PFSK-1 (cell line): Measurements from ENCODE around the gene THEMIS.

ENCODE experiments used
- FOXP2 ChIP-seq: optimal IDR thresholded peaks from 2 replicates; pipeline ENCODE3; 2011; ENCODE audit warnings: borderline replicate concordance, control low read depth, inconsistent platforms; ENCODE audit not compliant: insufficient read depth; ENCODE audit errors: extremely low read length, extremely low read depth
- POLR2AphosphoS5 ChIP-seq: IDR thresholded peaks from 2 replicates; pipeline ENCODE4 v1.6.1; 2012; ENCODE audit warnings: low read depth, mild to moderate bottlenecking, control low read depth, low read length, moderate library complexity
- SIN3A ChIP-seq: IDR thresholded peaks from 2 replicates; pipeline ENCODE4 v1.6.1; 2012; ENCODE audit warnings: mild to moderate bottlenecking, low read length, moderate library complexity, borderline replicate concordance; ENCODE audit not compliant: insufficient read depth
- TAF1 ChIP-seq: IDR thresholded peaks from 2 replicates; pipeline ENCODE4 v1.6.1; 2012; ENCODE audit warnings: low read length, control low read depth, borderline replicate concordance; ENCODE audit not compliant: insufficient read depth
- TF ChIP-seq, protein P1 (sequence below), 2 experiments: IDR thresholded peaks; 2 replicates each; pipeline versions ENCODE4 v1.6.1 to v1.8.0; 2011 to 2012; ENCODE audit warnings: low read depth in 2 of 2, low read length in 2 of 2, control low read depth in 1 of 2, inconsistent platforms in 1 of 2, mild to moderate bottlenecking in 1 of 2, moderate library complexity in 1 of 2; ENCODE audit not compliant: insufficient read depth in 1 of 2

THEMIS gene

DNA sequence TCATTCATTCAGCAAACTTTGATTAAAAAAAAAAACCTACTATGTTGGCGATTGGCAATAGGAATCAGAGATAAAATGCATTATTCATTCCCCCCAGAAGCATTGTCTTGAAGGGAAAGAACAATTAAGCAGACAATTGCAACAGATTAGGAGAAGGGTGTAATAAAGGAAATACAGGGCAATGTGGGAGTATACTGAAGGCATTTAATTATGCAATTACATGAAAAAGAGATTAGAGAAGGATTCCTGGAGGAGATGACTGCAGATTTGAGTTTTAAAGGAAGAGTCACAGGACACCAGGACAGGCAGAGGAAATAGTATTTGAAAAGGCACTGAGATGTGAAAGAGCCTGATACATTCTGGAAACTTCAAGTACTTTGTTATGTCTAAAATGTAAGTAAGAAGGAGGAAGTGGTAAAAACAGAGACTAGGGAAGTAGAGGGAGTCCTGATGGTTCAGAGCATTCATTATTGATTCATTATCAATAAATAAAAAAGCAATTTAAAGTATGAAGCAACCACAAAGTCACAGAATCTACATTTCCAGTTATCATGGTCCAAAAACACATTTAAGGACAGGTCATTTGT lies 43.7 kb downstream of the THEMIS start:
- TF ChIP-seq FOXP2 (no peak), SIN3A (no peak), TAF1 (no peak), POLR2AphosphoS5 (no peak)
- TF ChIP-seq, protein P1, sequence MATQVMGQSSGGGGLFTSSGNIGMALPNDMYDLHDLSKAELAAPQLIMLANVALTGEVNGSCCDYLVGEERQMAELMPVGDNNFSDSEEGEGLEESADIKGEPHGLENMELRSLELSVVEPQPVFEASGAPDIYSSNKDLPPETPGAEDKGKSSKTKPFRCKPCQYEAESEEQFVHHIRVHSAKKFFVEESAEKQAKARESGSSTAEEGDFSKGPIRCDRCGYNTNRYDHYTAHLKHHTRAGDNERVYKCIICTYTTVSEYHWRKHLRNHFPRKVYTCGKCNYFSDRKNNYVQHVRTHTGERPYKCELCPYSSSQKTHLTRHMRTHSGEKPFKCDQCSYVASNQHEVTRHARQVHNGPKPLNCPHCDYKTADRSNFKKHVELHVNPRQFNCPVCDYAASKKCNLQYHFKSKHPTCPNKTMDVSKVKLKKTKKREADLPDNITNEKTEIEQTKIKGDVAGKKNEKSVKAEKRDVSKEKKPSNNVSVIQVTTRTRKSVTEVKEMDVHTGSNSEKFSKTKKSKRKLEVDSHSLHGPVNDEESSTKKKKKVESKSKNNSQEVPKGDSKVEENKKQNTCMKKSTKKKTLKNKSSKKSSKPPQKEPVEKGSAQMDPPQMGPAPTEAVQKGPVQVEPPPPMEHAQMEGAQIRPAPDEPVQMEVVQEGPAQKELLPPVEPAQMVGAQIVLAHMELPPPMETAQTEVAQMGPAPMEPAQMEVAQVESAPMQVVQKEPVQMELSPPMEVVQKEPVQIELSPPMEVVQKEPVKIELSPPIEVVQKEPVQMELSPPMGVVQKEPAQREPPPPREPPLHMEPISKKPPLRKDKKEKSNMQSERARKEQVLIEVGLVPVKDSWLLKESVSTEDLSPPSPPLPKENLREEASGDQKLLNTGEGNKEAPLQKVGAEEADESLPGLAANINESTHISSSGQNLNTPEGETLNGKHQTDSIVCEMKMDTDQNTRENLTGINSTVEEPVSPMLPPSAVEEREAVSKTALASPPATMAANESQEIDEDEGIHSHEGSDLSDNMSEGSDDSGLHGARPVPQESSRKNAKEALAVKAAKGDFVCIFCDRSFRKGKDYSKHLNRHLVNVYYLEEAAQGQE (IDR thresholded peaks at IDR 0.05; ENCODE audit: insufficient read depth in 1 of 2, low read depth in 2 of 2, low read length in 2 of 2): no peak

DNA sequence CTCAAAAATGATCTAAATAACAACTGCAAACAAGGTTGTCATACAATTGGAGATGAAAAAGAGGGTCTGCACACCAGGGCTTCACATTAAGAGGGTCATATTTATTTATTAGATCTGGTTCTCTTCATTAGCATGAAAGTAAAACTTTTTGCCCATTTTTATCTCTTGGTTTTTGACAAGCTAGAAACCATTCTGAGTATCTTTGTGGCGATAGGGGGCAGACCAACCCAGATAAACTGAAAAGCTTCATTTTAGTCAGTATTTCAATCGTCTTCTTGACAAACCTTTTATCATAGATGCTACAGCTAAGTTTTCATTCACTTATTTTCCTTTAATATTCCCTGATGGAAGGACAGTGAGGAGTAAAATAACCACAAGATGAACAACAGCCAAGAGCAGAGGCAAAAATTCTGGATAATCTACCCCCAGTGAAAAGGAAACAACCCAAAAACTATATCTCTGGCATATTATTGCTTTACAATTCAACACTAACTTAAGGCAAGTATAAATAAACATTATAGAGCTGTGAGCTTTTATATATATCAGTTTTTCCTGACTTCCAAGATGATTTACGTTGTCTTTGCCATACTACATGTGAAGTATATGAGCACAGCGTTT lies 45.2 kb downstream of the THEMIS start:
- TF ChIP-seq TAF1 (no peak), POLR2AphosphoS5 (no peak), FOXP2 (no peak), SIN3A (no peak)
- TF ChIP-seq, protein P1 (IDR thresholded peaks at IDR 0.05; ENCODE audit: insufficient read depth in 1 of 2, low read depth in 2 of 2, low read length in 2 of 2): no peak

DNA sequence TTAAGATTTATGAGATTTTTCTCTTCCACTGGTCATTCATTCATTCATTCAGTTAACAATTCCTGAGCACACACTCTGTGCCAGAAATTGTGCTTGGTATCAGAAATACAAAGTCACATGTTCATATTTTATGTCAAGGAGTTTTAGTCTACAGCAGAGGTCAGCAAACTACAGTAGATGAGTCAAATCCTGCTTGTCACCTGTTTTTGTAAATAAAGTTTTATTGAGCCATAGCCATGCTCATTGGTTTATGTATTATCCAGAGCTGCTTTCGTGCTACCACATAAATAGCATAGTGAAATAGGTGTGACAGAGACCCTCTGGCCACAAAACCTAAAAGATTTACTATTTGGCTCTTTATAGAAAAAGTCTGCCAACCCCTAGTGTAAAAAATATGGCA lies 46.8 kb downstream of the THEMIS start:
- no peak for TF ChIP-seq POLR2AphosphoS5

DNA sequence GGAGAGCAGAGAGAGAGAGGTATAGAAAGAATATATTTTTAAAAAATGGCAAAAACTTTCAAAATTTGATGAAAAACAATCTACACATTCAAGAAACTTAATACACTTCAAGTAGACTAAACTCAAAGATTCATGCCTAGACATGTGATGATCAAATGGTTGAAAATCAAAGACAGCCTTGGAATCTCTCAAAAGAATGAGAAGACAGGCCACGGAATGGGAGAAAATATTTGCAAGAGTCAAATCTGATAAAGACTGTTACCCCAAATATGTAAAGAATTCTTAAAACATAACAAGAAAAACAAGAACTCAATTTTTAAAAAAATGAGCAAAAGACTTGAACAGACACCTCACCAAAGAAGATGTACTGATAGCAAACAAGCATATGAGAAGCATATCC lies 49.7 kb downstream of the THEMIS start:
- TF ChIP-seq SIN3A: no peak
- TF ChIP-seq, protein P1 (IDR thresholded peaks at IDR 0.05; ENCODE audit: insufficient read depth in 1 of 2, low read depth in 2 of 2, low read length in 2 of 2): no peak
- no peak for TF ChIP-seq POLR2AphosphoS5
- TF ChIP-seq FOXP2: no peak
- no peak for TF ChIP-seq TAF1

DNA sequence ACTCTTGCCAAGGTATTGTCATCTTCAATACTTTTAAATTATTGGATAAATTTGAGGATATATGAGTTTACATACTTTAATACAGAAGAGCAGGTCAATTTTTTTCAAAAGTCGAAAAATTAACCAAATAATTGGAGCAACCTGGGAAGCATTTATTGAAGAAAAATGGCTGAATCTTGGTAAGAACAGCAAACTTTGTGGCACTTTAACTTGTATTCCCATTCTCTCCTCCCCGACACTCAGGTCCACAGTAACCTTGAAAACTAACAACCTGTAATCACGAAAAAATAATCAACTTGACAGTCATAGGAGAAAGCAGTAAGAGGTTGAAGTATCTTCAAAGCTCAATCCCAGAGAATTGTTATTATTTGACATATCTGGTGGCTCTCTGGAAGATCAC lies 55.6 kb downstream of the THEMIS start:
- TF ChIP-seq SIN3A (no peak), POLR2AphosphoS5 (no peak), FOXP2 (no peak), TAF1 (no peak)
- TF ChIP-seq, protein P1 (IDR thresholded peaks at IDR 0.05; ENCODE audit: insufficient read depth in 1 of 2, low read depth in 2 of 2, low read length in 2 of 2): no peak
